Head of caudate nucleus (tissue), 42 donors: ENCODE data around the gene LHB.
A peak's percentile ranks its signal among the peaks of the same experiment; 100 is the strongest.

Experiments used
- DNase-seq, 42 donors: peaks; one replicate each; pipeline versions ENCODE4 v3.0.0 to v3.0.0-alpha.2; 2020 to 2021; ENCODE audit warnings: mixed read lengths in 7 of 42
- intact Hi-C: fragments of 100-400 bp; cut with DNase I; formaldehyde crosslinking; loops from one replicate; pipeline ENCODE4 v1.15.0; 2022

LHB gene

GRCh38 chr19:48989701-48990291 lies 27.1 kb downstream of the LHB start:
- peak in 9 of 42 donors; percentile 11 to 52 (median 28) for DNase-seq
- intact Hi-C loops = no loop called here

- DNase-seq = no peak
- intact Hi-C loops = no loop called here
Observed at GRCh38 chr19:48988860-48989259, 28.0 kb downstream of the LHB start.

- DNase-seq = no peak
- intact Hi-C loops = no loop called here
Observed at GRCh38 chr19:48988286-48988685, 28.6 kb downstream of the LHB start.

- no peak for DNase-seq
- intact Hi-C loops = no loop called here
Observed at GRCh38 chr19:48987323-48987722, 29.6 kb downstream of the LHB start.

- DNase-seq = no peak
- intact Hi-C loops = no loop called here
Observed at GRCh38 chr19:48986211-48986610, 30.7 kb downstream of the LHB start.

- intact Hi-C loops = no loop called here
- DNase-seq = no peak
Observed at GRCh38 chr19:48985711-48986110, 31.2 kb downstream of the LHB start.

- intact Hi-C loops = no loop called here
Observed at GRCh38 chr19:48982280-48982679, 34.6 kb downstream of the LHB start.

GRCh38 chr19:48977061-48977460 lies 39.8 kb downstream of the LHB start:
- no peak for DNase-seq
- intact Hi-C loops = no loop called here

More at GRCh38 chr19:48982280-48982679, 34.6 kb downstream of the LHB start:
- DNase-seq = no peak

GRCh38 chr19:48975947-48976847 lies 40.7 kb downstream of the LHB start:
- intact Hi-C loops = no loop called here
- no peak for DNase-seq

GRCh38 chr19:48970923-48971395 lies 45.9 kb downstream of the LHB start:
- peak in 41 of 42 donors; percentile 64 to 93 (median 82) for DNase-seq
- intact Hi-C loops = loop anchor here (5.0 kb wide), 1 partner anchor 174 kb away; no protein-coding TSS in a partner anchor

- intact Hi-C loops = loop anchor here (5.0 kb wide), 1 partner anchor 173 kb away; no protein-coding TSS in a partner anchor
Observed at GRCh38 chr19:48970139-48970766, 46.6 kb downstream of the LHB start.

GRCh38 chr19:48969276-48970138 lies 47.4 kb downstream of the LHB start:
- intact Hi-C loops = loop anchor here (5.0 kb wide), 1 partner anchor 172 kb away; no protein-coding TSS in a partner anchor
- no peak for DNase-seq

More at GRCh38 chr19:48970139-48970766, 46.6 kb downstream of the LHB start:
- no peak for DNase-seq

- DNase-seq = no peak
- intact Hi-C loops = no loop called here
Observed at GRCh38 chr19:48968813-48969218, 48.1 kb downstream of the LHB start.

- DNase-seq = no peak
- intact Hi-C loops = no loop called here
Observed at GRCh38 chr19:48968179-48968661, 48.7 kb downstream of the LHB start.

- DNase-seq = peak in 32 of 42 donors; percentile 36 to 77 (median 53)
- intact Hi-C loops = no loop called here
Observed at GRCh38 chr19:48967346-48968178, 49.3 kb downstream of the LHB start.

GRCh38 chr19:48966541-48967345 lies 50.1 kb downstream of the LHB start:
- intact Hi-C loops = no loop called here

More at GRCh38 chr19:48966541-48967345, 50.1 kb downstream of the LHB start:
- peak in 3 of 42 donors; percentile 36 to 53 (median 45) for DNase-seq
